Astrocyte (in vitro differentiated cells and primary cell): ENCODE results near the gene MYO15A. TPM values are rescaled to one million over a fixed set of nuclear protein-coding genes. Genes with fewer than 3 reads are reported as not detected.

Source experiments
- DNase-seq: peaks from one replicate; pipeline ENCODE4 v3.0.0-alpha.2; 2010; ENCODE audit warnings: low read depth
- FAIRE-seq: peaks from 2 replicates; lab custom pipeline; 2011; peaks lifted over from hg19 to GRCh38; lab: Jason Lieb, UNC
- H2AFZ ChIP-seq: 2 replicates; pipeline ENCODE4 v1.6.0; 2012; ENCODE audit warnings: low read depth, low read length, inconsistent platforms
- H3K27ac ChIP-seq: 2 replicates; pipeline ENCODE4 v1.5.1; 2011; ENCODE audit warnings: low read depth, low read length, inconsistent platforms
- H3K27me3 ChIP-seq: 2 replicates; pipeline ENCODE4 v1.6.0; 2011; ENCODE audit warnings: low read length, inconsistent platforms; ENCODE audit not compliant: insufficient read depth
- H3K36me3 ChIP-seq: 2 replicates; pipeline ENCODE4 v1.5.1; 2011; ENCODE audit warnings: low read length, inconsistent platforms; ENCODE audit not compliant: insufficient read depth
- H3K4me1 ChIP-seq: 2 replicates; pipeline ENCODE4 v1.5.1; 2011; ENCODE audit warnings: low read length, inconsistent platforms; ENCODE audit not compliant: insufficient read depth
- H3K4me2 ChIP-seq: 2 replicates; pipeline ENCODE4 v1.6.0; 2012; ENCODE audit warnings: low read length, inconsistent platforms
- H3K4me3 ChIP-seq: 2 replicates; pipeline ENCODE4 v1.5.1; 2011; ENCODE audit warnings: low read depth, mild to moderate bottlenecking, low read length, inconsistent platforms; ENCODE audit not compliant: insufficient read depth
- H3K79me2 ChIP-seq: 2 replicates; pipeline ENCODE4 v1.6.0; 2012; ENCODE audit warnings: mild to moderate bottlenecking, low read length, inconsistent platforms; ENCODE audit not compliant: insufficient read depth
- H3K9ac ChIP-seq: 2 replicates; pipeline ENCODE4 v1.6.0; 2012; ENCODE audit warnings: mild to moderate bottlenecking, low read length, inconsistent platforms
- H3K9me3 ChIP-seq: 2 replicates; pipeline ENCODE4 v1.5.1; 2012; ENCODE audit warnings: low read depth, mild to moderate bottlenecking, low read length, inconsistent platforms; ENCODE audit not compliant: insufficient read depth
- H4K20me1 ChIP-seq: 2 replicates; pipeline ENCODE4 v1.6.0; 2012; ENCODE audit warnings: low read length, inconsistent platforms; ENCODE audit not compliant: insufficient read depth
- H3K27ac Mint-ChIP-seq: one replicate; pipeline ENCODE4 v1.8.0; 2021; ENCODE audit warnings: mild to moderate bottlenecking, mixed read lengths; ENCODE audit not compliant: unreplicated experiment
- H3K27me3 Mint-ChIP-seq: one replicate; pipeline ENCODE4 v1.8.0; 2021; ENCODE audit warnings: low read depth, mixed read lengths; ENCODE audit not compliant: unreplicated experiment
- H3K36me3 Mint-ChIP-seq: one replicate; pipeline ENCODE4 v1.8.0; 2021; ENCODE audit warnings: low read depth, mixed read lengths; ENCODE audit not compliant: unreplicated experiment
- H3K4me1 Mint-ChIP-seq: one replicate; pipeline ENCODE4 v1.8.0; 2021; ENCODE audit warnings: low read depth, mixed read lengths; ENCODE audit not compliant: unreplicated experiment
- H3K4me3 Mint-ChIP-seq: one replicate; pipeline ENCODE4 v1.8.0; 2021; ENCODE audit warnings: mild to moderate bottlenecking, moderate library complexity, mixed read lengths; ENCODE audit not compliant: unreplicated experiment
- H3K9me3 Mint-ChIP-seq: one replicate; pipeline ENCODE4 v1.8.0; 2021; ENCODE audit warnings: mild to moderate bottlenecking, mixed read lengths; ENCODE audit not compliant: unreplicated experiment
- EZH2 ChIP-seq: IDR thresholded peaks from 2 replicates; pipeline ENCODE4 v1.6.1; 2012; ENCODE audit warnings: mild to moderate bottlenecking, low read length, inconsistent platforms; ENCODE audit not compliant: insufficient read depth
- total RNA-seq: library from RNA; stranded (reverse); gene quantifications from 2 replicates; pipeline ENCODE4 v1.2.1, GENCODE V29; 2021
- TF ChIP-seq, protein P1 (sequence below): IDR thresholded peaks from 2 replicates; pipeline ENCODE4 v1.5.1; 2011; ENCODE audit warnings: low read depth, mild to moderate bottlenecking, inconsistent platforms, low read length, moderate library complexity; ENCODE audit not compliant: insufficient read depth

Gene MYO15A
- total RNA-seq, 1 donor from 2014 or later: 0.32 TPM

DNA sequence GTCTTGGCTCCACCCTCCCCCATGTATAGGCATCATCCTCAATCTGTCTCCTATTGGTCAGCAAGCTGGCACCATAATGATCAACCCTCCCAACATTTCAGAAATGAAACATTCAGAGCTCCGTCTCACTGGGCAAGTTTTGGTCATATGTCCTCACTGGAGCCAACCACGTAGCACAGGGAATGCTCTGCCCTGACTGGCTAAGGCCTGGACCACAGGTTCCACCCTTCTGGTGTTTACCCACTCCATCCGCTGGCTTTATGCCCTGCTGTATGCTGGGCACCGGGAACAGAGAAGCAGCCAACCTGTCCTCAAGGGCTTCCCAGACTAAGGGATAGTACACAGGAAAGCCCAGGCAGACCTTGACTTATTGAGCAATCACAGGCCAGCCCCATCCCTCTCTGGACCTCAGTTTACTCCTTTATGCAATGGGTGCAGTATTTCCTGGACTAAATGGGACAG, 20.5 kb downstream of the MYO15A start:
- Mint-ChIP-seq H3K27ac (no peak overlapping the region), H3K27me3 (peaks cover 38% of the 10 kb centered on the region), H3K36me3 (no peaks in the 10 kb centered on the region), H3K4me1 (no peaks in the 10 kb centered on the region), H3K4me3 (no peak overlapping the region), H3K9me3 (peaks cover 1% of the 10 kb centered on the region)
- Histone ChIP-seq H4K20me1 (no peaks in the 10 kb centered on the region), H2AFZ (peak overlapping the region; percentile 10), H3K27ac (no peak overlapping the region), H3K36me3 (no peaks in the 10 kb centered on the region), H3K27me3 (peaks cover 3% of the 10 kb centered on the region), H3K4me3 (no peak overlapping the region), H3K4me2 (no peak overlapping the region), H3K79me2 (no peaks in the 10 kb centered on the region), H3K9me3 (no peaks in the 10 kb centered on the region), H3K4me1 (no peaks in the 10 kb centered on the region), H3K9ac (no peak overlapping the region)
- DNase-seq: peak; percentile 8
- TF ChIP-seq, protein P1, sequence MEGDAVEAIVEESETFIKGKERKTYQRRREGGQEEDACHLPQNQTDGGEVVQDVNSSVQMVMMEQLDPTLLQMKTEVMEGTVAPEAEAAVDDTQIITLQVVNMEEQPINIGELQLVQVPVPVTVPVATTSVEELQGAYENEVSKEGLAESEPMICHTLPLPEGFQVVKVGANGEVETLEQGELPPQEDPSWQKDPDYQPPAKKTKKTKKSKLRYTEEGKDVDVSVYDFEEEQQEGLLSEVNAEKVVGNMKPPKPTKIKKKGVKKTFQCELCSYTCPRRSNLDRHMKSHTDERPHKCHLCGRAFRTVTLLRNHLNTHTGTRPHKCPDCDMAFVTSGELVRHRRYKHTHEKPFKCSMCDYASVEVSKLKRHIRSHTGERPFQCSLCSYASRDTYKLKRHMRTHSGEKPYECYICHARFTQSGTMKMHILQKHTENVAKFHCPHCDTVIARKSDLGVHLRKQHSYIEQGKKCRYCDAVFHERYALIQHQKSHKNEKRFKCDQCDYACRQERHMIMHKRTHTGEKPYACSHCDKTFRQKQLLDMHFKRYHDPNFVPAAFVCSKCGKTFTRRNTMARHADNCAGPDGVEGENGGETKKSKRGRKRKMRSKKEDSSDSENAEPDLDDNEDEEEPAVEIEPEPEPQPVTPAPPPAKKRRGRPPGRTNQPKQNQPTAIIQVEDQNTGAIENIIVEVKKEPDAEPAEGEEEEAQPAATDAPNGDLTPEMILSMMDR: no peak
- TF ChIP-seq EZH2: no peak
- FAIRE-seq: no peak

DNA sequence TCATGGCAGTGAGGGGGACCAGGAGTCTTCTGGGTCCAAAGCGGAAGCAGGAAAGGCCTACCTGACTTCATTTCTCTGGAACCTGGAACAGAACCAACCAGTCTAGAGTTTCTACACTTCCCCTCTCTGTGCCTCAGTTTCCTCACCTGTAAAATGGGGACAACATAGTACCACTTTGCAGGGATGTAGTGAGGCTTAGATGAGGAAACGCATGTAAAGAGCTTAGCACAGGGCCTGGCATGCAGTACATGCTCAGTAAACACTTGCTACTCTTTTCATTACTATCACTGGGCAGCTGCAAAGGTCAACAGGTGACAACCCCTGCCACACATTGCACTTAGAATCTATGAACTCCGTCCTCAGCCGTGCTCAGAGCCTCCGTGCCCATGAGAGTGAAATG, 24.2 kb downstream of the MYO15A start:
- Histone ChIP-seq H3K9ac (no peak overlapping the region), H3K79me2 (no peaks in the 10 kb centered on the region), H3K4me2 (no peak overlapping the region), H3K27ac (no peak overlapping the region), H2AFZ (no peak overlapping the region), H3K27me3 (no peaks in the 10 kb centered on the region), H3K9me3 (no peaks in the 10 kb centered on the region), H3K36me3 (no peaks in the 10 kb centered on the region), H3K4me3 (no peak overlapping the region), H3K4me1 (no peaks in the 10 kb centered on the region), H4K20me1 (no peaks in the 10 kb centered on the region)
- Mint-ChIP-seq H3K27me3 (peaks cover 35% of the 10 kb centered on the region), H3K27ac (no peak overlapping the region), H3K36me3 (peaks cover 5% of the 10 kb centered on the region), H3K9me3 (peaks cover 1% of the 10 kb centered on the region), H3K4me3 (no peak overlapping the region), H3K4me1 (no peaks in the 10 kb centered on the region)
- no peak for FAIRE-seq
- TF ChIP-seq, protein P1: no peak
- no peak for TF ChIP-seq EZH2
- DNase-seq: no peak

- Mint-ChIP-seq H3K4me3 (no peak overlapping the region), H3K27ac (no peak overlapping the region), H3K4me1 (no peaks in the 10 kb centered on the region), H3K36me3 (peaks cover 5% of the 10 kb centered on the region), H3K27me3 (peaks cover 20% of the 10 kb centered on the region), H3K9me3 (no peaks in the 10 kb centered on the region)
- FAIRE-seq (no peak), DNase-seq (no peak)
- no peak for TF ChIP-seq EZH2
- TF ChIP-seq, protein P1: no peak
- Histone ChIP-seq H4K20me1 (no peaks in the 10 kb centered on the region), H2AFZ (no peak overlapping the region), H3K36me3 (no peaks in the 10 kb centered on the region), H3K27me3 (no peaks in the 10 kb centered on the region), H3K4me2 (no peak overlapping the region), H3K9me3 (no peaks in the 10 kb centered on the region), H3K27ac (no peak overlapping the region), H3K9ac (no peak overlapping the region), H3K4me1 (no peaks in the 10 kb centered on the region), H3K79me2 (no peaks in the 10 kb centered on the region), H3K4me3 (no peak overlapping the region)
These were observed 27.8 kb downstream of the MYO15A start for GRCh38 chr17:18136357-18136756.
